Measurements from ENCODE around the gene FNDC3B. TPM values are rescaled to one million over a fixed set of nuclear protein-coding genes. Genes with fewer than 3 reads are reported as not detected.

Gene FNDC3B
- total RNA-seq, 1 donor from 2014 or later: 29.5 TPM

GRCh38 chr3:172142864-172143451 is 103.6 kb downstream of the FNDC3B start:
- no peak overlapping the region for H3K27ac Mint-ChIP-seq
- H3K4me2 ChIP-seq: peak overlapping the region; percentile 6

DNA sequence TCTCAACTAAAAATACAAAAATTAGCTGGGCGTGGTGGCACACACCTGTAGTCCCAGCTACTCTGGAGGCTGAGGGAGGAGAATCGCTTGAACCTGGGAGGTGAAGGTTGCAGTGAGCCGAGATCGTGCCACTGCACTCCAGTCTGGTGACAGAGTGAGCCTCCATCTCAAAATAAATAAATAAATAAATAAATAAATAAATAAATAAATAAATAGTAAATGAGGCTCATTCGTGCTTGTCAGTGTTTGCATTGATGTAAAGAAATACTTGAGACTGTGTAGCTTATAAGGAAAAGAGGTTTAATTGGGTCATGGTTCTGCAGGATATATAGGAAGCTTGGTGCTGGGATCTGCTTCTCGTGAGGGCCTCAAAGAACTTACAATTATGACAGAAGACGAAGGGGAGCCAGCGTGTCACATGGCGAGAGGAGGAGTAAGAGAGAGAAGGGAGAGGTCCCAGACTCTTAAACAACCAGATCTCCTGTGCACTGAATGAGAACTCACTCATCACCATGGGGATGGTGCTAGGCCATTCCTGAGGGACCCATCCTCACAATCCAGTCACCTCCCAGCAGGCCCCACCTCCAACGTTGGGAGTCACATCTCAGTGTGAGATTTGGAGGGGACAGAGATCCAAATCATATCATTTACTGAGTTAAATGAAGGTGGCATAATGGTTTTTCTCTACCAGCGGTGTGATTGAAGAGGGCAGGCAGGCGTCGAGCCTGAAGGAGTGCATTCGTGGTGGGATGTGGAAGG is 104.5 kb downstream of the FNDC3B start:
- H3K4me1 Mint-ChIP-seq: peaks cover 57% of the 10 kb centered on the region
- DNase-seq (ENCODE audit: low spot score): no peak
- no peak overlapping the region for H3K27ac Mint-ChIP-seq
- peaks cover 11% of the 10 kb centered on the region for H3F3A ChIP-seq (ENCODE audit: low read depth)
- no peaks in the 10 kb centered on the region for H3K27me3 ChIP-seq
- H3K4me1 ChIP-seq: peaks cover 44% of the 10 kb centered on the region
- no peak overlapping the region for H3K9ac ChIP-seq
- H3K27me3 Mint-ChIP-seq (ENCODE audit: insufficient read depth, low read depth): no peaks in the 10 kb centered on the region
- H3K79me2 ChIP-seq (ENCODE audit: low read depth): peaks cover 62% of the 10 kb centered on the region
- H4K20me1 ChIP-seq (ENCODE audit: low read depth): peaks cover 46% of the 10 kb centered on the region
- no peak overlapping the region for H2AFZ ChIP-seq (replicated peaks)
- no peak for TF ChIP-seq EZH2 (IDR thresholded peaks at IDR 0.05)
- no peak for TF ChIP-seq CTCF (IDR thresholded peaks at IDR 0.05)
- no peak for TF ChIP-seq EZH2phosphoT487 (IDR thresholded peaks at IDR 0.05)
- H3K9me3 Mint-ChIP-seq: peaks cover 28% of the 10 kb centered on the region
- no peak overlapping the region for H3K4me2 ChIP-seq
- no peak overlapping the region for H3K4me3 ChIP-seq
- no peaks in the 10 kb centered on the region for H3K9me3 ChIP-seq (ENCODE audit: low read depth)
- no peaks in the 10 kb centered on the region for H3K36me3 ChIP-seq
- no peak overlapping the region for H3K27ac ChIP-seq
- no peak overlapping the region for H3K4me3 Mint-ChIP-seq
- peaks cover 26% of the 10 kb centered on the region for H3K36me3 Mint-ChIP-seq

More at GRCh38 chr3:172142864-172143451, 103.6 kb downstream of the FNDC3B start:
- Histone ChIP-seq H3K27me3 (no peaks in the 10 kb centered on the region), H3K27ac (no peak overlapping the region), H3K36me3 (no peaks in the 10 kb centered on the region), H3K4me3 (no peak overlapping the region), H3K4me1 (peaks cover 45% of the 10 kb centered on the region), H3F3A (ENCODE audit: low read depth) (peaks cover 2% of the 10 kb centered on the region), H3K9ac (no peak overlapping the region), H4K20me1 (ENCODE audit: low read depth) (peaks cover 46% of the 10 kb centered on the region), H2AFZ (replicated peaks) (no peak overlapping the region), H3K9me3 (ENCODE audit: low read depth) (no peaks in the 10 kb centered on the region), H3K79me2 (ENCODE audit: low read depth) (peaks cover 61% of the 10 kb centered on the region)
- no peaks in the 10 kb centered on the region for H3K27me3 Mint-ChIP-seq (ENCODE audit: insufficient read depth, low read depth)
- TF ChIP-seq EZH2 (IDR thresholded peaks at IDR 0.05) (no peak), EZH2phosphoT487 (IDR thresholded peaks at IDR 0.05) (no peak), CTCF (IDR thresholded peaks at IDR 0.05) (no peak)
- peaks cover 28% of the 10 kb centered on the region for H3K9me3 Mint-ChIP-seq
- H3K4me1 Mint-ChIP-seq: peaks cover 57% of the 10 kb centered on the region
- DNase-seq (ENCODE audit: low spot score): peak; percentile 64
- H3K36me3 Mint-ChIP-seq: peaks cover 26% of the 10 kb centered on the region
- no peak overlapping the region for H3K4me3 Mint-ChIP-seq

- Mint-ChIP-seq H3K27me3 (ENCODE audit: insufficient read depth, low read depth) (no peaks in the 10 kb centered on the region), H3K4me3 (no peak overlapping the region), H3K27ac (no peak overlapping the region), H3K4me1 (peaks cover 50% of the 10 kb centered on the region), H3K36me3 (peaks cover 26% of the 10 kb centered on the region), H3K9me3 (peaks cover 28% of the 10 kb centered on the region)
- Histone ChIP-seq H3K9me3 (ENCODE audit: low read depth) (no peaks in the 10 kb centered on the region), H3K36me3 (no peaks in the 10 kb centered on the region), H3K4me3 (no peak overlapping the region), H3K27me3 (no peaks in the 10 kb centered on the region), H3K4me2 (no peak overlapping the region), H3F3A (ENCODE audit: low read depth) (peaks cover 17% of the 10 kb centered on the region), H2AFZ (replicated peaks) (no peak overlapping the region), H4K20me1 (ENCODE audit: low read depth) (peaks cover 44% of the 10 kb centered on the region), H3K9ac (no peak overlapping the region), H3K4me1 (peaks cover 44% of the 10 kb centered on the region), H3K79me2 (ENCODE audit: low read depth) (peaks cover 61% of the 10 kb centered on the region), H3K27ac (no peak overlapping the region)
- DNase-seq (ENCODE audit: low spot score): no peak
- TF ChIP-seq EZH2 (IDR thresholded peaks at IDR 0.05): no peak
- TF ChIP-seq EZH2phosphoT487 (IDR thresholded peaks at IDR 0.05): no peak
- TF ChIP-seq CTCF (IDR thresholded peaks at IDR 0.05): no peak
Observed at GRCh38 chr3:172144601-172145000, 105.2 kb downstream of the FNDC3B start.

Measured in neural progenitor cell (in vitro differentiated cells).